HepG2 (cell line): Measurements from ENCODE around the gene NUP85. TPM values are rescaled to one million over a fixed set of nuclear protein-coding genes. Genes with fewer than 3 reads are reported as not detected.

ENCODE experiments used
- CTCF ChIP-seq: sonication (generic); formaldehyde crosslinking; IDR thresholded peaks from 2 replicates; pipeline ENCODE4 v1.5.0; 2020; ENCODE audit warnings: mild to moderate bottlenecking, missing genetic modification reagents, moderate library complexity
- DZIP1 ChIP-seq: sonication (generic); formaldehyde crosslinking; IDR thresholded peaks from 2 replicates; pipeline ENCODE4 v1.5.0; 2020; ENCODE audit warnings: mild to moderate bottlenecking, missing genetic modification reagents
- ELF3 ChIP-seq: IDR thresholded peaks from 2 replicates; pipeline ENCODE4 v1.6.1; 2016; ENCODE audit warnings: missing genetic modification reagents, missing compliant biosample characterization
- HNRNPLL ChIP-seq: fragments of 200-400 bp; formaldehyde crosslinking; IDR thresholded peaks from 2 replicates; pipeline ENCODE4 v1.6.1; 2017; ENCODE audit warnings: mild to moderate bottlenecking, low read depth, low read length; ENCODE audit not compliant: poor library complexity, severe bottlenecking
- KIAA2018 ChIP-seq: sonication (generic); formaldehyde crosslinking; IDR thresholded peaks from 2 replicates; pipeline ENCODE4 v1.5.0; 2020; ENCODE audit warnings: mild to moderate bottlenecking, missing genetic modification reagents, borderline replicate concordance
- MED8 ChIP-seq: sonication (generic); formaldehyde crosslinking; IDR thresholded peaks from 2 replicates; pipeline ENCODE4 v1.8.1; 2023; ENCODE audit warnings: mild to moderate bottlenecking, missing genetic modification reagents; ENCODE audit not compliant: insufficient replicate concordance
- MLX ChIP-seq: IDR thresholded peaks from 2 replicates; pipeline ENCODE4 v1.6.1; 2016
- NCOA1 ChIP-seq: sonication (generic); formaldehyde crosslinking; IDR thresholded peaks from 2 replicates; pipeline ENCODE4 v1.9.0; 2021; ENCODE audit warnings: missing genetic modification reagents
- POGZ ChIP-seq: sonication (generic); formaldehyde crosslinking; IDR thresholded peaks from 2 replicates; pipeline ENCODE4 v1.4.0; 2020; ENCODE audit warnings: mild to moderate bottlenecking, missing genetic modification reagents
- RARG ChIP-seq: sonication (generic); formaldehyde crosslinking; IDR thresholded peaks from 2 replicates; pipeline ENCODE4 v1.4.0; 2020; ENCODE audit warnings: low read depth, mild to moderate bottlenecking, missing genetic modification reagents
- SMARCE1 ChIP-seq: fragments of 450-650 bp; IDR thresholded peaks from 2 replicates; pipeline ENCODE4 v1.6.1; 2017; ENCODE audit warnings: borderline replicate concordance
- SRY ChIP-seq: sonication (generic); formaldehyde crosslinking; IDR thresholded peaks from 2 replicates; pipeline ENCODE4 v1.8.0; 2022; ENCODE audit warnings: mild to moderate bottlenecking, missing genetic modification reagents
- ZMYM4 ChIP-seq: sonication (generic); formaldehyde crosslinking; IDR thresholded peaks from 2 replicates; pipeline ENCODE4 v1.8.1; 2023; ENCODE audit warnings: mild to moderate bottlenecking, missing genetic modification reagents
- ZNF263 ChIP-seq: sonication (generic); formaldehyde crosslinking; IDR thresholded peaks from 2 replicates; pipeline ENCODE4 v1.4.0; 2020; ENCODE audit warnings: missing genetic modification reagents
- ZNF652 ChIP-seq: IDR thresholded peaks from 2 replicates; pipeline ENCODE4 v1.6.1; 2016; ENCODE audit warnings: low read depth, borderline replicate concordance
- polyA plus RNA-seq, 8 experiments: library from polyadenylated mRNA; depleted of rRNA in 3 of 8; stranded (reverse) in 7 of 8; unstranded in 1 of 8; fragments of >200 nt; fragmentation: Illumina TruSeq in 4 of 8; extraction: Trizol in 4 of 8; gene quantifications; 2 replicates each; pipeline versions ENCODE4 v1.2.1 to v1.2.3, GENCODE V29; 2011 to 2016; ENCODE audit warnings: low read depth in 4 of 8, missing spikeins in 1 of 8, mixed read lengths in 1 of 8; ENCODE audit not compliant: insufficient read depth in 1 of 8
- total RNA-seq, 5 experiments: library from RNA; depleted of rRNA; stranded (reverse); fragments of >200 nt; fragmentation: Illumina TruSeq; extraction: Trizol; gene quantifications; 2 replicates each; pipeline ENCODE4 v1.2.3, GENCODE V29; 2016; ENCODE audit warnings: low read depth in 1 of 5

NUP85 gene
- total and polyA plus RNA-seq, 2 of the 13 experiments (the other 11 are each of a cell fraction or from before 2014, with no cell fraction given): 89.1 to 124 TPM

- TF ChIP-seq KIAA2018 (CRISPR knock-in tag) (0 out of 2 replicates have a peak, but pooled peaks have one; percentile 43), CTCF (CRISPR knock-in tag) (0 out of 2 replicates have a peak, but pooled peaks have one; percentile 2), ZNF652 (CRISPR knock-in tag) (peak; percentile 32; the same call in 1 of the 2 replicates), HNRNPLL (peak; percentile 94), MED8 (peak; percentile 92), MLX (no peak), NCOA1 (peak; percentile 2; the same call in 1 of the 2 replicates), ZNF263 (CRISPR knock-in tag) (no peak), SRY (peak; percentile 89), ZMYM4 (CRISPR knock-in tag) (peak; percentile 35; the same call in 1 of the 2 replicates), DZIP1 (CRISPR knock-in tag) (peak; percentile 97), ELF3 (CRISPR knock-in tag) (peak; percentile 63), SMARCE1 (no peak), RARG (CRISPR knock-in tag) (peak; percentile 72; the same call in 1 of the 2 replicates), POGZ (CRISPR knock-in tag) (peak; percentile 36; the same call in 1 of the 2 replicates)
Observed at GRCh38 chr17:75261336-75262111, 56.0 kb downstream of the NUP85 start, which contains the start of the genes GGA3 and MRPS7 (continued).
